Stimulated activated CD8-positive, alpha-beta memory T cell treated with anti-CD3 and anti-CD28 coated beads, Interleukin-2, amount 100 ng/mL, for 48 hours (primary cell): Measurements from ENCODE around the gene SOCS1.
"Not testable (repeated sequence)": the region's sequence is repeated elsewhere in the genome, so short reads cannot be mapped to it uniquely, and the experiment has no call there.

Experiments used
- DNase-seq, 2 donors: peaks; one replicate each; pipeline ENCODE4 v3.0.0-alpha.2; 2020; ENCODE audit warnings: low read depth in 2 of 2

SOCS1 gene

DNA sequence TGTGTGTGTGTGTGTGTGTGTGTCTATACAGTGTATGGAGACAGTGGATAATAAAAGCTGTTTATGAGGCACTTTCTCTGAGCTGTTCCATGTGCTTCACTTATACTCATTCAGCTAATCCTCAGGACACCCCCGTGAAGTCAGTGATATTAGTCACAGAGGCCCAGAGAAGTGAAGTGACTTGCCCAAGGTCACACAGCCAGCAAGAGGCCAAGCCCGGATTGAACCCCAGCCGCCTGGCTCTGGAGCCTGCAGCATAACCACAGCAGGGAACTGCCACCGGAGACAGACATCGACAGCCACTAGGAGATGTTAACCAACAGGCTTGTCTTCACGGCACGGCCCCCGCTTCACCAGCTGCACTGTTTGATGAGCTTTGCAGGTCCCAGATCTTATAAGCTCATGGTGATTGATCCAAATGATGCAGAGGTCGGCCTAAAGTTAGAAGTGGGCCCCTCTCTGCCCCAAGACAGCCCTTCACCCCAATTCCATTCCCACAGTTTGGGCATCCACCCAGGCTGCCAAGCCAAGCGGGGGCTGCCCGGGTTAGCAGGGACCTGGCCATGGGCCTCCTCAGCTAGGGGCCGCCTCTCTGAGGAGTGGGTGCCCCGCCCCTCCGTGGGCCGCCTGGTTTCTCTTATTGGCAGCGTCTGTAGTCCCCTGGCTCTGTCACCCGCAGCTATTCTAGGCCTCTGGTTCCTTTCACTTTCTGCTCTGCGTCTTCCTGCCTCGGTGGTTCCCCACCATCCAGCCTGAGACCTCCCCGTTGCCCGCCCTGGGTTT is 30.9 kb downstream of the SOCS1 start:
- DNase-seq = peak; percentile 77 to 82

DNA sequence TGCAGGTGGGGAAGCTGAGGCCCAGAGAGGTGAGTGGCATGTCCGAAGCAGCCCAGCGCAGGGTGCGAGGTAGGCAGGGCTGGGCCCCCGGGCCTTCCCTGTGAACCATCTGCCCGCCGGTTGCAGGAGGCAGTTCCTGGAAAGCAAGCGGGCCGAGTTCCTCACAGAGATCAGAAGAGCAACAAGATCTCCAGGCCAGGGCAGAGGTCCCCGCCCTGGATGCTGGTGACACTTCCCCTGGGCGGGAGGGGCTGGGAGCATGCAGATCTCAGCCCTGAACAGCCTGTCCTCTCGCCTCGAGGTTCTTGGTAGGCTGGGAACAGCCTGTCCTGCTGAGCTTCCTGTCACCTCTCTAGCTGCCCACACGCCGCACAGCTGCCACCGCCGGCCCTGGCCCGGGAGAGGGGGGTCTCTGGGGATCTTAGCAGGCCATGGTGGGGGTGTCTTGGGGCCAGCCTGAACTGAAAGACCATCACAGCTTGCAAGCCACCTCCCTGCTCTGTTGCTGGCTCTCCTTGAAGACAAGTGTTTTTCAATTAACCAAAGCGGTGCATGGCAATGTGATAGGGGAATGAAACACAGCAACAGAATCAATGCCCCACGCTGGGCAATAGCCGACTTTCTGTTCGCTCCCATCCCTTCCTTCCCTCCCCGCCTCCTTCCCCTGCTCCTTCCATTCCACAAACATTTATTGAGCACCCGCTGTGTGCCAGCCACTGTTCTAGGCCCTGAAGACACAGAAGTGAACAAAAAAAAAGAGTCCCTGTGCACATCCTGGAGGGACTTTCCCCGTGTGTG is 31.7 kb downstream of the SOCS1 start:
- peak; percentile 67 to 73 for DNase-seq

DNA sequence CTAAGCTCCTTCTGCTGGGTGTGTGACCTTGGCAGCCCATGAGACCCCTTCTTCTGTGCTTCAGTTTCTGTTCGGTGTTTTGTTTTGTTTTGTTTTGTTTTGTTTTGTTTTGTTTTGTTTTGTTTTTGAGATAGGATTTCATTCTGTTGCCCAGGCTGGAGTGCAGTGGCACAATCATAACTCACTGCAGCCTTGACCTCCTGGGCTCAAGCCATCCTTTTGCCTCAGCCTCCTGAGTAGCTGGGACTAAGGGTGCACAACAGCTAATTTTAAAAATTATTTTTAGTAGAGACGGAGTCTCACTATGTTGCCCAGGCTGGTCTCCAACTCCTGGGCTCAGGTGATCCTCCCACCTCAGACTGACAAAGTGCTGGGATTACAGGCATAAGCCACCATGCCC is 35.5 kb downstream of the SOCS1 start:
- DNase-seq = not testable (repeated sequence)

DNA sequence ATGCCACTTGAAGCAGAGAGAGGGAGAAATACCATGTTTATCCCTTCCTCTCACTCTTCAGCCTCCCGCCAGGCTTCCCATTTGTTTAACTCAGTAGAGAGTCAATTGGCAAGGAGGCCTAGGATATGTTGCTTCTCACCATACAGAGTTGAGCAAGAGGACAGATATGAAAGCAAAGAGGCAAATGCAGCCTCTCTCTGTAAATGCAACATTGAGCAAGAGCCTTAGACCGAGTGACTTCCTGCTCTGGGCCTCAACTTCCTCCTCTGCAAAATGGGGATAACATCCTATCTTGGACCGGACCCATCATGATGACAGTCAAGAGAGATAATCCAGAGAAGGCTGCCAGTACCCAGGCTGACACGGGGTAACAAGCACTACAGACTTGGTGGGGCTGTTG is 36.8 kb downstream of the SOCS1 start:
- DNase-seq = no peak

DNA sequence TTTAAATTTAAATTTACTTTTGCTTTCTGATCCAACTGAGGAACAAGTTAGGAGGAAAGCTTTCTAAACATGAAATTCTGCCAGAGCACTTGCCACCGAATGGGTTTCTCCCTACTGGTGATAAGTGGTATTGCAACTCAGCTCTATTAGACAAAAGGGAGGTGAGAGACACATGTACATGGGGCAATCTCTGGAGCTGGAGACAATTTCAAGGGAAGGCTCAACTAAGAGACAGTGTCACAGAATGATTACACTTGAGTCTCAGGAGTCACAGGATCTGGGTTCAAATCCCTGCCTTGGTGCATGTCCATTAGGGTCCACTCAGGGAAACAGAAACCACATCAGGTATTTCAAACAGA is 37.4 kb downstream of the SOCS1 start:
- no peak for DNase-seq

DNA sequence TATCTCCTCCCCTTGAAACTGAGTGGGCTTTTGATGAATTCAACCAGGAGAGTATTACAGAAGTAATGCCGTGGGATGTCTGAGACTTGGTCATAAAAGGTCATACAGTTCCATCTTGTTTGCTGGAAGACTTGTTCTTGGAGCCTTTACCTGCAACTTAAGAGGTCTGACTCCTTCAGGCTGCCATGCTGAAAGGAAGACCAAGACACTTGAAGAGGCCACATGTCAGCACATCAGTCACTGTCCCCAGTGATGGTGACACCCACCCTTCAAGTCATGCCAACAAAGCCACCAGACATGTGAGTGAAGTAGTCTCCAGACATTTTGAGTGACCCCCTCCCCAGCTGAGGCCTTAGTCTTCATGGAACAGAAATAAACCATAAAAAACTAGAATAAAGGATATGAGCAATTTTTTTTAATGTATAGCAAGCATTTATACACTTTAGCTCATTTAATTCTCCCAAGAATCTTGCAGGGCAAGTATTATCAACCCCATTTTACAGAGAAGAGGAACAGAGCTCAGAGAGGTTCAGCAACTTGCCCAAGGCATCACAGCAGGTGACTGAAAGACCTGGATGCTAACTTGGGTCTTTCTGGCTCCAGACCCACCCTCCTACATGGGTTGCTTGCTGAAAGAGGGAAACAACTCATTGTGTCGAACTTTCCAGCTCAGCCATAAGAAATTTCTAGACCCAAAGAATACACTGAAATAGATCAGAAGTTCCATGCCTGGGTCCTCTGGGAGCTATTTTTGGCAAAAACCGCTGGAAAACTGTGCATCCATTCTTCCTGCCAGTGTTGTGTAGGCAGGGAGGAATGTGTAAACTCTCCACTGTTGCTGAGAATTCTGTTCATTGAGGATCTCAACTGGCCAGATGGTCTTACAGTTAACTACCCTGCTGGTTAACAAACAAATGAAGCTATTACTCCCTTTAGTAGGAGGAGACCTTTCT is 38.1 kb downstream of the SOCS1 start:
- DNase-seq = no peak

DNA sequence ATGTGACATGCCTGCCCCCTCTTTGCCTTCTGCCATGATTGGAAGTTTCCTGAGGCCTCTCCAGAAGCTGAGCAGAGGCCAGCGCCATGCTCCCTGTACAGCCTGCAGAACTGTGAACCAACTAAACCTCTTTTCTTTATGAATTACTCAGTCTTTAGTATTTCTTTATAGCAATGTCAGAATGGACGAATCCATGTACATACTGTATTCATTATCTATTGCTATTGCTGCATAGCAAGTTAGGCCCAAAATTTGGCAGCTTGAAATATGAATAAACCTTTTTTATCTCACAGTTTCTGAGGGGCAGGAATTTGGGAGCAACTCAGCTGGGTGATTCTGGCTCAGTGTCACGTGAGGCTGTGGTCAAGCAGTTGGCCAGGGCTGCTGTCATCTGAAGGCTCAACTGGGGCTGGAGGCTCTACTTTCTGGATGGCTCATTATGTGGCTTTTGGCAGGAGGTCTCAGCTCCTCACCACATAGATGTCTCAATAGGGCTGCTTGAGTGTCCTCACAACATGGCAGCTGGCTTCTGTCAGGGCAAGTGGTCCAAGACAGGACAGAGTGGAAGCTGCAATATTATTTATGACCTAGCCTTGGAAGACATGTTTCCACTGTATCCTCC is 40.0 kb downstream of the SOCS1 start:
- no peak for DNase-seq

DNA sequence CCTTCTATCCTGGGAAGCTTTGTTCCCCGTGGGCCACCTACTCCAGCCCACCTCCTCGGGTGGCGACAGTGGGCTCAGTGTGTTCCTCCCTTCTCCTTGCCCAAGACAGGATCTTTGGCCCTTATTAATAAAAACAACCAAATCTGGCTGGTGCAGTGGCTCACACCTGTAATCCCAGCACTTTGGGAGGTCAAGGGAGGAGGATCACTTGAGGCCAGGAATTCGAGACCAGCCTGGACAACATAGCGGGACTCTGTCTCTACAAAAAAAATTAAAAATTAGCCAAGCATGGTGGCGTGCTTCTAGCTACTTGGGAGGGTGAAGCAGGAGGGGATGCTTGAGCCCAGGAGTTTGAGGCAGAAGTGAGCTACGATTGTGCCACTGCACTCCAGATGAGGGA is 42.2 kb downstream of the SOCS1 start:
- no peak for DNase-seq

DNA sequence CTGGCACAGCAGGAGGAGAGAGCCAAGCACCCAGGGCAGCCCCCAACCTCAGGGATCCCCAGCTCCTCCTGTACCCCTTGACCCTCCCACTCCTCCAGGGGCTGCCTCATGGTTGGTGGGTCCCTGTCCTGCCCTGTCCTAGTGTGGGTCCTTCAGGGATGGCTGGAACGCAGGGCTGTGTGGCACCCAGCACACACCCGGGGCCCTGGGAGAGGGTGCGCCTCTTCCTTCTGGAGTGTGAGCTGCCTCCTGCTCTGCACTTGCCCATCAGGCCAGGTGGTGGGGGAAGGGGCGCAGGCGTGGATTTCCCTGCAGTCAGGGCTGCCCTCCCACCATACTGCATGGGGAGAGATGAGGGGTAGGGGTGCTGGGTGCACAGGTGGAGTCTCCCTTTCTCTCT is 42.6 kb downstream of the SOCS1 start:
- DNase-seq = no peak

DNA sequence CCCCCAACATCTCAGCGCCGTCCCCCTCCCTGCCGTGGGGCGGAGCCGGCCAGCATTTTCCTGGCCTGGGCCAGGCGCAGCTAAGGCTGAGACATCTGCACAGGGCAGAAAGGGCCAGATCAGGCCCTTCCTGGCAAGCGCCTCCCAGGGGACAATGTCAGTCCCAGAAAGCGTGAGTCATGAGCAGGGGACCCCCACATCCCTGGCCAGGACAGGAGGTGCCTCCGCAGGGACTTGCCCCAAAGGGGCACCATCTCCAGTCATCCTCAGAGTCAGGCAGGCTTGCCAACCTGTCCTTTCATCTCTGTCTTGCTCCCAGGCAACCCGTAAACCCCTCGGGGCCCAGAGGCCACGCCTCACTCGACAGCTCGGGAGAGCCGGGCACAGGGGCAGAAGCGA is 43.2 kb downstream of the SOCS1 start:
- DNase-seq = no peak

DNA sequence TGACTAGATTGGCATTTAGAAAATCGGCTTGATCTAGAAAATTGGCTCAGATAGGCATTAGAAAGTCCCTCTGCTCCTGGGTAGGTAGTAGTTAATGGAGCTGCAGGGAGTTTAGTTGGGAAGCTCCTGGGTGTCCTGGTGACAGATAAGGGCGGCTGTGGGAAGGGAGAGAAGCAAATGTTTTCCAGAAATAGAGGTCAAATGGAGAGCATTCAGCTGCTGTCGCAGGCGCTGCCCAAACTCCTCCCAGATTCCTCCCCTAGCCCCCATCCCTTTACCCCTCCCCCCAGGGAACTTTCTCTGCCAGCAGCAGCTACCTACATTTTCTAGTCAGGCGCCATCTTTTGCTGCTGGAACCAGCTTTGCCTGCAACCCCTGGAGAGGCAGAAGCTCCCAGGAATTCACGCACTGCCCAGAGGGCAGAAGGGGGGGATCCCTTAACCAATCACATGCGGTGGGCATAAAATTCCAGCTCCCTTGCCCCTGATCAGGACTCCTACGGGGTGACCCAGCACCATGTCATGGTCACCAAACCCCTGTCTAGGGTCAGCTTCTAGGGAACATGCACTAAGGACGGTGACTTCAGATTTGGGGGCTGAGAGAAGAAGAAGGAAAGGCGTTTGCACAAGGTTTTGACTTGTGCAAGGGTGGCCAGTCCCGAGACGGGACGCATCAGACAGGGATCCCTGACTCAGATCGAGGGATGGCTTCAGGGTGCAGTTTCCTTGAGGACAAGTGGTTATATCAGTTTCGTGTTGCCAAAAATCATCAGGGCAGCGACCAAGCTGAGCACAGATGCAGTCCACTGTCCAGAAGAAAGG is 43.8 kb downstream of the SOCS1 start:
- no peak for DNase-seq

DNA sequence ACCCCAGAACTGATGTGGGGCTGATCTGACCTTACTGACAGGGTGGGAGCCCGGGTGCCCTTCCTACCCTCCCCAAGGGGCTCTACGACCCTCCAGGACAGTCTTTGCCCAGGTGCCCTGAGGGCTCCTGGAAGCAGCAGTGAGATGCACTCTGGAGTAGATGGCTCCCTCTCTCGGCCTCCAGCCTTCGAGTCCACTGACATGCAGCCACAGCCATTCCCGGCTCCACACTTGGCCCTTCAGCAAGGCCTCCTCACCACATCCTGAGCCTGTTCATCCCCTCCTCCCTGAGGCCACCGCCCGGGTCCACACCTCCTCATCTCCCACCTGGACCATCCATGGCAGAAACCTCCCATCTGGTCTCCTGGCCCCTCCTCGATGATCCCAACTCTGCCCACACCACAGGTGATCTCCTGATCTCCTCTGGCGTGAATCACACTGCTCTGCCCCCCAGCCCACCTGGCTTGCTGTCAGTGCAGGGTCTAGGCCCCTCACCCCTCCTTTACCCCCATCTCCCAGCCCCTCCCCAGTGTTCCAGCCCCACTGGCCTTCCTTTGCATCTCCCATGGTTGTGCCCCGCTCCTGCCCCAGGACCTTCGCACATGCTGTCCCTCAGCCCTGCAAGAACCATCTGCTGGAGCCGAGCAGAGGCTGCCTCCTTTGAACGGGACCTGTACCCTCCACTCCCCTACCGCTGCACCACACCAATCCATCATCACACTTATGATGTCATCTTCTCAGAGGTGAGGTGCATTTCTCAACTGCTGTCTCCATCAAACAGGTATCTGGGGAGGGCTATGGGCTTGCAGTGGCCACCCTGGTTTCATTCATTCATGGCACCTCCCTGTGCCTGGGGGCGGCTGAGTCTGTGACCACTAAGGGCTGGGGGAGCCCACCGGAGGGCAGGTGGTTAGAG is 44.7 kb downstream of the SOCS1 start:
- no peak for DNase-seq

DNA sequence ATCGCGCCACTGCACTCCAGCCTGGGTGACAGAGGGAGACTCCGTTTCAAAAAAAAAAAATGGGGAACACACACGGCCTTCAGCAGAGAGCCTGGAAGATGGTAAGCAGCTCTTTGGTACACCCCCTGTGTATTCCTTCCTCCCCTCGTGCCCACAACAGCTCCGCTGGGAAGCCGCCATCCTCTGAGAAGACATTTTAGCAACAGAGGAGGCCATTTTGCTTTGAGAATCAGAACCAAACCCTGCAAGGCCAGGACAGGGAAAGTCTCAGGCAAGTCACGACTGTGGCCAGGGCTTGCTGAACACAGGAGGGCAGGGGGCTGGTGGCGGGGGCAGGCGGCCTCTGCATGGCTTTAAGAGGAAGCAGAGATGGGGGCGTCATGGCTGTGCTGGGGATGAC is 45.7 kb downstream of the SOCS1 start:
- no peak for DNase-seq

DNA sequence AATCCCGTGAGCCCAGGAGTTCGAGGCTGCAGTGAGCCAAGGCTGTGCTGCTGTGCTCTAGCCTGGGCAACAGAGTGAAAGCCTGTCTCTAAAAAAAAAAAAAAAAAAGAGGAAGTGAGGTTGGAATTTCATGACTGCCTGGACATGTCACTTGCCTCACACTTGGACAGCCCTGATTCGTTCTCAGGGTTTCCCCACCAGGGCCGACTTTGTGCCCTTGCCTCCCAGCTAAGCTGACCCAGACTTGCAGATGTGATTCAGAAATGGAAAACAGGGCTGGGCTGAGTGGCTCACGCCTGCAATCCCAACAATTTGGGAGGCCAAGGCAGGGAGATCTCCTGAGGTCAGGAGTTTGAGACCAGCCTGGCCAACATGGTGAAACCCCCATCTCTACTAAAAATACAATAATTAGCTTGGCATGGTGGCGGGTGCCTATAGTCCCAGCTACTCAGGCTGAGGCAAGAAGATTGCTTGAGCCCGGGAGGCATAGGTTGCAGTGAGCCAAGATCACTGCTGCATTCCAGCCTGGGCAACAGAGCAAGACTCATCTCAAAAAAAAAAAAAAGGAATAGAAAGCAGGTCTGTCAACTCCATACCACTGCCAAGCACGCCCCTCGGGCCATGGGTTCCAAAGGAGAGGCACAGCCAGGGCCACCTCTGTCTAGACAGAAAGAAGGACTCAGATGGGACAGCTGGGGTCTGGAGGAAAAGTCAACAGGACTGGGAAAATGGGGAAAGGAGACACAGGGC is 46.9 kb downstream of the SOCS1 start:
- no peak for DNase-seq

DNA sequence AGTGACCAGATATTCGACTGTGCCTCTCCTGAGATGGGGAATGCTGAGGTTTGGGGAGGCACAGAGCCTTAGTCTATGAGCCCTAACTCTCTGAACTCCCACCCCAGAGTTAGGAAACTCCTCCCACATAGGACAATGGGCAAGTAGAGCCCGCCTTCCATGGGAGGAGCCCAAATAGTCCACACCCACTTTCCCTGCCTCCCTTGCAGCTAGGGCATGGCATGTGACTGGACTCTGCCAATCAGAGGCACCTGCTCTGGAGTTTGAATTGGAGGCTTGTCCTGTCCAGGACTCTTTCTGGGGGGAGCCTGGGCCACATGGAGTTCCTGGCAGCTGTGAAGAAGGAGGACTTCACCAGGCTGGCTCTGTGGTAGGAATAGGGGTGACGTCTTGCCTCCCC is 48.4 kb downstream of the SOCS1 start:
- DNase-seq = no peak

DNA sequence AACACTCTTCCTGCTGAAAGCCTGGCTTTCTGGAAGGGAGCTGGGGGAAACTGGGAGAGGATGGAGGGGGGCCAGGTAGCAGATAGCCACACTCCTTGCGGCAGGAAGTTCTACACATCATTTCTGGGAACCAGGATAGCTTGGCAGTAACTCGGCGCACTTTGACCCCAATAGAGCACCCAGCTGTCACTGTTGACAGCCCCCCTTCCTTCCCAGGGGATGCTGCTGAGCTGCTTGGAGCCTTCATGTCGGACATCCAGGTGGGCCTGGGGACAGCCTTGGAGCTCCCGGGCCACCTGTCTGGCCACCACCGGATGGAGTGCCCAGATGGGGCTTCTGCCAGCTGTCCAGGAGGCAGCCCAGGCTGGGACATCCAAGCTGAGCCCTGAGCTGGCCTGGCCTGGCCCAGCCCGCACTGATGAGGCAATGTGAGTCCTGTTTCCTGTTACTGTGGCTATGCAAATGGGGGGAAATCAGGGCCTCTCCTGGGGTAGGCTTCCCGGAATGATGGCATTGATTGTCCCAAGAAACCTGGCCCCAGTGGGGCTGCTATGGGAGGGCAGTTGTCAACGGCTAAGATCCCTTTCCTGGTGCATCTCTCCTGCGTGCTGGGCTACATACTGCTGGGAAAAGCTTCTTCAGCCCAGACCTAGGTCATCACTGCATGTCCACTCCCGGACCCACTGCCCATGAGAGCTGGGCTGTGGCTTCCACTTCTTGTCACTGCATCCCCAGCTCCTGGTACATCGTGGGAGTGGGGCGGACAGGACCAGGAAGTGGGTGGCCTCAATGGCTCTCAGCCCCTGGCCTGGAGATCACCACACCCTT is 50.0 kb downstream of the SOCS1 start:
- no peak for DNase-seq

DNA sequence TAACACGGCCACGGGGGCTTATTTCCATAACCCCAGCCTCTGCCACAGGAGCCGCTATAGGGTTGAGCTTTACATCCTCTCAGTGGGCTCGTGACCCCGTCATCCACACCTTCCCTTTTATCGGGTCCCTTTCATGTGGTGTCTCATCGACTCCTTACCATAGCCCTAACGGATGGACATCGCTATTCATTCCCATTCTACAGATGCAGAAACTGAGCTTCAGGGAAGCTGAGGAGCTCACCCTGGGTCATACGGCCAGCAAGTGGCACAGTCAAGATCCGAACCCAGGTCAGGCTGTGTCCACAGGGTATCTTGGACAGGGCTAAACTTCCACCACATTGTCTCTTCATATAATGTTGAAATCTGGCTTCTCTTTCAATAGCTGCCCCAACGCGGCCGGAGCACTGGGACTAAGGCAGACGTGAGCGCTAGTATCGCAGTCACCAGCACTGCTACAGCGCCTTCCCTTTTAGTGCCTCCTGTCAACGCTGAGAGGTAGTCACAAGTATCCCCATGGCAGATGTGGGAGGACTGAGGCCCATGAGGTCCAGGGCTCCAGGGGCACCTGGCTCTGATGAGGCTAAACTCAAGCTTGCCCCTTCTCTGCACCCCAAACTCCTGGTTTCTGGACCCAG is 50.8 kb downstream of the SOCS1 start:
- no peak for DNase-seq
